HG02798 (cell line): ENCODE results near the gene EPB41L4A.

Source experiments
- ATAC-seq: cut with Tn5 transposase; IDR thresholded peaks from one replicate; pipeline ENCODE4 v1.9.1; 2021; ENCODE audit warnings: mild to moderate bottlenecking; ENCODE audit not compliant: unreplicated experiment, poor library complexity

The EPB41L4A gene

DNA sequence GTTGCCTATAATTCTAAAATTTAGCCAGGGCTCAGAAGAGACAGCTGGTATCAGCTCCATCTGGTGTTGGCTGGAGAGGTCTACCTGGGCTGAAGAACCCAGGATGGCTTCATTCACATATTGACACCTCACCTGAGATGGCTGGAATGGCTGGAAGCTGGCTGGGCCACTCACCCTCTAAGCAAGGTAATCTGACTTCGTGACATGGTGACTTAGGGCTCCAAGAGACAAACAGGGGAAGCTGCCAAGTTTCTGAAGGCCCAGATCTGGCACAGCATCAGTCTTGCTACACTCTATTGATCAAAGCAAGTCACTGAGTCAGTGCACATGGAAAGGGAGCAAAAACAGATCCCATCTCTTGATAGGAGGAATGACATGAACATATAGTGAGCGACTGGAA is 102.3 kb downstream of the EPB41L4A start:
- no peak for ATAC-seq

DNA sequence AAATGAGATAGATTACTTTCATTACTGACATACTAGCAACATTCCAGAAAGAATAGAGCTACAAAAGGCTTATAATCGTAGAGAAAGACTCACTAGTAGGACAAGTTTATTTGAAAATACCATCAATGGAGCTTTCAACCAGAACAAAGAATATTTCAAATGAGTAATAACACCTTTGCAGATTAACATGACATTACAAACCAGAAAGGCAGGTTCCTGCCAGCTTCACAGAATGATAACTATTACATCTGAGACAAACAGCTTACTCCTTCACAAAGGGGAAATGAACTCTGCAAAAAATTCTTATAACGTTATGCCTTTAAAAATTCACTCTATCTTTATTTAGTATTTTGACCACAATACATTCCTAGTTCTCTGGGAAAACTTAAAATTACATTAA is 103.1 kb downstream of the EPB41L4A start:
- no peak for ATAC-seq

DNA sequence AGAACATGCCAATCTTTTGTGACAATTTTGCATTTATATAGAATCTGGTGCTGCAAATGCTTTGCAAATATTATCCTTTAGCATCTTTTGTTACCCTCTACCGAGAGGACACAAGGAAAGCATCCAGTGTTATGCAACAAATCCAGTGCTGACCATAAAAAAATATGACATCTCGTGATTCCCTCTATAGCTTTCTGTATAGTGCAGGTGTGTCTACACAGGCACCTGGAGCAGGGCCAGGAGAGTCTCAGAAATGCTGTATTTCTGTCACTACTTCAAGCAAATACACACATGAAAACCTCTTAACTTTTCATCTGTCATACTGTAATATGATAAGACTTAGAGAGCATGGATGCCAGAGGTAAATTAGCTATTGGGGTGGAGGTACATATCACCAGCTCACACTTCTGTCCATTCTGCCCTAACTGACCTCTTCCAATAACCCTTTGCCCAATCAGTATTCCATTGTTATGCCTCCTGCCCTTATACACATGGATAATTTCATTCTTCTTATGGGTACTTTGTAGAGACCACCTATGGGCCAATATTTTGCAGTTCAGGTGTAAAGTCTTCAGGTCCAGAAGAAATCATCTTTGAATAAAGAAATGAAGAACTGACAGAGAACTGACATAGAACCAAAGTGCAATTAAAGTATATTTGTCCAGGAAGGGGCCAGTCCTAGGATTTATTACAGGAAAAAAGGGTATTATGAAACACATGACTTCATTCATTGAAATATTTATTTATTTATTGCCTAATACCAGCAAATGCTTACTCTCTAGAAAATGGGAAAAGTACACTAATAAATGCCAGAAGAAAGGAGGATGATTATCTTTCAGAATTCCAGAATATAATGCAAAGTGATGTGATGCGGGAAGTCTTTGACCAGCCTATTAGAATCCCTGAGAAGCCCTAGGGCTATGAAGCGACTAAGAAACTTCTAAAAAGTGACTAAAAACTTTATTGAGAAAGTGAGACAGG is 106.5 kb downstream of the EPB41L4A start:
- no peak for ATAC-seq

DNA sequence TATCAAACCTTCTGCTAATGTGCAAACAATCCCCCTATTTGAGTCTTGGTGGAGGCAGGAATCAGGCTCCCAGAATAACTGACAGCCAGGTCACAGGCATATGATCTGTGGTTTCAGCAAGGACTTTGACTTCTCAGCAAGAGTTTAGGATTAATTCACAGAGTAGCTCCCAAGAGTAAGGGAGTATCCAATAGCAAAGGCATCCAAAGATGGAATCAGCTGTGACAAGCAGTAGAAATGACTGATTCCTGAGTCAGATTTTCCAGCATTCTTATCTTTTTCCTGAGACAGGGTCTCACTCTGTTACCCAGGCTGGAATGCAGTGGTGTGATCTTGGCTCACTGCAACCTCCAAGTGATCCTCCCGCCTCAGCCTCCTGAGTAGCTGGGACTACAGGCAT is 108.3 kb downstream of the EPB41L4A start:
- ATAC-seq, result no peak

DNA sequence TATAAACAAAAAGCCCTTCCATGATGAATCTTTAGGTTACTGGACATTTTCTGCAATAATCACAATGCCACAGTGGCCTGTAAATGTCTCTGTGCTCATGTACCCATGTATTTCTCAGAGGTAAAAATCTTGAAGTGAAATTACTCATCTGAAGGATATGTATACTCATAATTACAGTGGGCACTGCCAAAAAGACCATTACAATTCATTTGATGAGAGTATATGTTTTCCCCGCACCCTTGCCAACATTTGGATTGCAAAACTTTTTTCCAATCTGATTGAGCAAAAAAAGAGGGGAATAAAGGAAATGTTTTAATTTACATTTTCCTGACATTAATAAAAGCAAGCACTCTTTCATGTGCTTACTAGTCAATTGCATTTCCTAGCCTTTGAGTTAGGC is 110.5 kb downstream of the EPB41L4A start:
- no peak for ATAC-seq

DNA sequence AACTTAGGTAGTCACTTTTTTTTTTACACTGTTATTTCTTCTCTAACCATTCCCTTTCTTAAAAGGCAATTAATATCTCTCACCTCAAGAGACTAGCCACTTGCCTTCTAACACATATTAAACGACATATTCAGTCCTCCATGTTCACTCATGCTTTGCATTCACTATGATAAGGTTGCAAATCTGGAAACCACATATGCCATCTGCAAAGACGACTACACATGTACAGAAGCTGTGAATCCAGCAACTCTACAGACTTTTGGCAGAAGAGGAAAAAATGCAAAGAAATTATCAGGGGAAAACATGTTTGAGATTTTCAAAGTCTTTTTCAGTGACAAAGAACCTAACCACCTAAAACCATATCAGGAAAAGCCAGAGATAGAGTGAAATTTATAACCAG is 112.1 kb downstream of the EPB41L4A start:
- ATAC-seq, result no peak

DNA sequence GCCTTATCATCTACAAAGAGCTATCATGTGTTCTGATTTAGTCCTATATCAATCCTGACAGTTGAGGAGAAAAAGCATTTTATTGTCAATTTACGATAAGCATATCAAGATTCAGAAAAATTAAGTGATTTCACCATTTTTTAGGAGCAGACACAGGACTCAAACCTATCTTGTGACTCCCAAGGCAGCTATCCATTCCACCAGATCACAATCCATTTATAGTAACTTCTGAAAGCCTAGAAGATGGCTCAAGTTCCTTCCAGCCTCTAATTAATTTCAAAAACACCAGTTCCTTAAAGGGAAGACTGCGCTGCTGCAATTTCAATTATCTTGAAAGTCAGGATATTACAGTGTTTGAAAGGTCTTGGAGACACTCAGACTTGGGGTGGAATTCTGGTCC is 114.3 kb downstream of the EPB41L4A start:
- no peak for ATAC-seq

DNA sequence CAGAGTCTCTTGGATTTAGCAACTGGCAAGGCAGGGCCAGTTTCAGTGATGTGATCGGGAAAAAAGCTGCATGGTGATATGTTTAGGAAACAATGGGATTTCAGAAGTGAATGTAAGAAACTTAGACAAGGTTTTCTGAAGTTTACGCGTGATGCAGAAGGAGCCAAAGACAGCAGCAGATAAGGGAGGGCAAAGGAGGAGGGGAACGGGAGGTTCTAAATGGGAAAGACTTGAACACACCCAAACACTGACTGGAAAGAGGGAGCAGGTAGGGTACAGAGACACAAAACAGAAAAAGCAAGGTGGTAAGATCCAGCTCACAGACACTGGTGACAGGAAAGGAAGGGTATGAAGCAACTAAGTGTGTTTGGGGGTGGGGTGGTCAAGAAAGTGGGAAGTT is 115.4 kb downstream of the EPB41L4A start:
- no peak for ATAC-seq

DNA sequence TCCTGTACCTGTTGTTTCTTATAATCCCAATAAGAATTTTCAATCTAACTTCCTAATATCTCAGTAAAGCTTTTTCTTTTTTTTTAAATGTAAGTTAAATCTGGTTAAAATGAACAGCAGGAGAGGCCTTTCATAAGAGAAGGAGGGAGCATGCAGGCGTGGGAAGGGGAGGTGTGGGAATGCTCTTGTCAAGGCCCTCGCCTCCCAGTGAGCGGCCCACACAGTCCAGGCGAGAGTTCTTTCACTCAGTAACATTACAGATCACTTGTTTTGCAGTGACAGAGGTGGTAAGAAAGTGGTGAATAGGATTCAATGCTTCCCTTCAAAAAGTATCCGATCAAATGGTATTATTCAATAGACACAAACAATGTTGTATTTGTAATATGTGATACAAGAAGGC is 125.0 kb downstream of the EPB41L4A start:
- no peak for ATAC-seq

DNA sequence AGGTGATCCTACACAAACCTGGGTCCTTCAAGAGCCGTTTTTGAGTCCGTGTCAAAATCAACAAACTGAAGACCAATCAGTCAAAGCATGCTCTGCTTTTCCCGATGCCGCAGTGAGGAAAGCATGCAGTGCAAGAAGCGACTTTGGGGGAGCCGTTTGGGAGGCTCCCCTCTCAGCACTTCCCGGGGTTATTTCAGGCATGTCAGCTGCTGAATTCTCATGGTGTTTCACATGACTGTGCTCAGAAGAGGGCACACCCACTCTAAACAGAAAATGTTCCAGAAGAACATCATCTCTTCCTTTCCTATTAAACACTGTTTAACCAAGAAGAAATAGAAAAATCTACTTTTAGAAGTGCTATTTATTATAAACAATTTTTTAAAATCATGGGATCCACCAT is 125.5 kb downstream of the EPB41L4A start:
- no peak for ATAC-seq

DNA sequence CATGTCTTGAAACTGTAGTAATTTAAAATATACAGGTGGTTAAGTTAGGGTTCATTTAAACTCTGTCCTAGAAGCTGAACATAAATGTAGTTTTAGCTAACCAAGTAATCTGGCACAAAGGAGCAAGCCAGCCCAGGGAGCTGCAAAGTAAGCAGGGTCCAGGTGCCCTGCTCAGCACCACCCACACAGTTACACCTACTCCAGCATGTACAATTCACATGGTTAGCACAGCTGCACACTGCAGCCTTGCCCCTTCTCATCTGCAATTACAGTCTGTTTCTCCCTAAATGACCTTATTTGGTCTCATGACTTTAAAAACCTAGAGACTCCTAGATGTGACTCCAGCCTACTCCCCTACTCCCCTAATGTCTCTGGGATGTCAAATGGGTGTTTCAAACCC is 128.4 kb downstream of the EPB41L4A start:
- ATAC-seq, result no peak

DNA sequence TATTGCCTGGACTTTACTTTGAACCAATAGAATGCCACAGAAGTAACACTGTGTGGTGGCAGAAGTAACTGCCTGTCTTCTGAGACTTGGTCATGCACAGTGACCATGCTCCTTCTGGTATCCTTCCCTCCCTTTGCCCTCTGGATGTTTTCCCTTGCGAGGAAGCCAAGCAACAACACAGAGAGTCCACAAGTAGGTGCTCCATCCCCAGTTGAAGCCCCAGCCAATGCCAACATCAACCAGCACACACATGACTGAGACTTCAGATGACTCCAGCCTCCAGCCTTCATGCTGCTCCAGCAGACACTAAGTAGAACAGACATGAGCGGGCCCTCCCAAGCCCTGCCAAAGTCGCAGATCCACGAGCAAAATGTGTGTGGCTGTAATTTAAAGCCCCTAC is 129.6 kb downstream of the EPB41L4A start:
- ATAC-seq, result no peak

DNA sequence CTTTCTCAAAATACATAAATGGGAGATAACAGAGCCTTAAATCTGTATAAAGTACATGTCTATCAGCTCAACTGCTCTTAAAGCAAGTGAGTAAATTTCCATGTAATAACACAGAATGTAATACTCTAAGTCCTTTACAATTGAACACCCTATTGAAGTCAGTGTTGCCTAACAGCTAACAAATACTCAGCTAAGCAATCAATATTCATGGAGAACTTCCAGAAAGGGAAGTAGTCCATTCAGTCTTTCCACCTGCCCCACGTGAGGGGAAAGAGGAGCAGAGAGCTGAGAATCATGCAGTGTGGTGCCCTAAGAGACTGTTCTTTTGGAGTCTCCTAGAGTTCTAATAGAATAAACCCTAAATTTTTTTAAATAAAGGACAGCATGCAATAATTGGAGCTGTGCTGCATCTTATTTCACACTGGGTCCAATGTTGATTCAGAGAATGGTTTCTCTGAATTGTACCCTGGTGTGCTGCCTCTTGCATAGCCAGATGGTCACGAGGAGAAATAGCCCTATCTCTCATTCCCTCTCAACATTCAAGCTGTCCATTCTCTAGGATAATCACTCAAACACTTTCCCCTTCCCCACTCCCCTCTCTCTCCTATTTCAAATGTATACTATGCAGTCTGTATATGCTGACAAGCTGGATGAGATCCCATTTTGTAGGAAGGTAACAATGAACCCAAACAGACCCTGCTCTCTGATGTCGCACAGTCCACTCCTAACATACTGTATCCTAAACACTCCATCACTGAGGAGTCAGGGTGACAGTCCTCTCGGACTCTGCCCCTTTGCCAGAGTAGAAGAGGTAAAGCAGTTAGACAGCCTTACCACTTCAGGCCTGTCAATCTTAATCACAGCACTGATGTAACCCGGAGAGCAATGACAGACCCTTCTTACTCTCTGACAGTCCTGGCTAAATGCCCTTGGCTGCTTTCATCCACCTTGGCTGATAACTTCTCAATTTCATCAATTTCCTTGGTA is 134.8 kb downstream of the EPB41L4A start:
- ATAC-seq, result no peak

DNA sequence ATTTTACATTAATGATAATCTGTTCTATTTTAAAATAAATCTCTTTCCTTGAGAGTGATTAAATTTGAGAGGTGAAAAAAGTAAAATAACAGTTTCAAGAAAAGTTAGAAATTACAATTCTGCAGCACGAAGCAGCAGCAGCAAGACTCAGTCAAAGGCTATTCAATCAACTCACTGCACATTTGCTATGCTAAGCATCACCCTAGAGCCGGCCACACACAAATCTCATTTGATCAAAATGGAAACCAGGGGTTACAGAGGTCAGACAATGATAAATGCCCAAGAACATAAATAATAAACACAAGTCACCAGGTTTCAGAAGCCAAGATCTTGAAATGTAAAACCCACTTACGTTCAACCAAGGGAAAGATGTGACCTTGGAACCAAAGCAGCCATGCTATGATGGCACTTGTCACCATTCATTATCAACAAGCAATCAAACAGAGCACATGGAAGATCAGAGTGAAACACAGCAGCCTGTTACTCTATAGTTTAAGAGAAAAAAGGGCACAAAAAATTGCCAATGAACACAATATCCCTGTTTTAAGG is 136.0 kb downstream of the EPB41L4A start:
- no peak for ATAC-seq

DNA sequence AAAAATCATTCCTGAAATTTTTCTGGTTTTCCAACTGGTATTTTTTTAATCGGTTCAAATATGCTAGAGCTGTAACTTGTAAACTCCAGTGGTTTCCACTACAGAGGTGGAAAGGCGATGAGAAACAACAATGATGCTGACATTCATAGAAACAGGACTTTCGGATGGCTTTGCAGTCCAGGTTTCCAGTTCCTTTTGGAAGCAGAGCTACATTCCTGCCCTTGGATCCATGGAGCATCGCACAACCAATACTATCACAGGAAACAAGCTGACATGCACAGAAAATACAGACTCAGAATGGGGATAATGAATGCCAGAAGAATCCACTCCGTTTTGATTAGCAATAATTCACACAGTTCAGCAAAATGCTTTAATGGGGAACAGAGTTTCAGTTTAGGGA is 140.0 kb downstream of the EPB41L4A start:
- no peak for ATAC-seq

DNA sequence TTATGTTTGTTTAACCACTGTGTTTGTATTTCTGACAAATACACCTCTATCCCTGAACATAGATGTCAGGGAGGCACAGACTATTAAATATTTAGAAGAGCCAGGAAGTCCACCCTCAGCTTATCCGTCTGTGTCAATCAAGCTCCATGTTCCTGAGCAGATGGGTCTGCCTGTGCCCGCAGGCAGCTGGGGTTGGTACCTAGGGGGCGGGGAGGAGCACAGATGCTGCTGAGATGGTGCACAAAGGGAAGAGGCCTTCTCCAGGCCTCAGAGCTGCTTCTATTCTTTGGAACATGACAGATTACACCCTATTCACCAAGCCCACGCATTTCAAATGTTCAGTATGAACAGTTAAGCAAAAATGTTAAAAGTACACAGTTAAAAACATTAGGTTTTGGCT is 142.1 kb downstream of the EPB41L4A start:
- ATAC-seq, result no peak

DNA sequence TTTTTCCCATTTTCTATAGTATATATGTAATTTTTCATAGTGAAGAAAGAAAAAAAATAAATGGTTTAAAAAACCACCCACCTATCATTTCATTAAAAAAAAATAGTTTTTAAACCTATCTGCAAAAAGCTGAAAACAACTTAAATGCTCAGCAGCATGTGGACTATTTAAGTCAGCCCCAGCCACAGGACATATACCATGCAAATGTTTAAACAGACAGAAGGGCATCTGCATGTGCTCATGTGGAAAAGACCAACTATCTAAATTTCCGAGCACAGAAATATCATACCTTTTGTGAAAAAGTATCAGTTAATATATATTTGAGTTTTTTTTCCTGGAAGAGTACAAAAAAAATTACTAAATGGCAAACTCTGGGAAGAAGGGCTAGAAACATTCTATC is 143.4 kb downstream of the EPB41L4A start:
- ATAC-seq, result no peak

DNA sequence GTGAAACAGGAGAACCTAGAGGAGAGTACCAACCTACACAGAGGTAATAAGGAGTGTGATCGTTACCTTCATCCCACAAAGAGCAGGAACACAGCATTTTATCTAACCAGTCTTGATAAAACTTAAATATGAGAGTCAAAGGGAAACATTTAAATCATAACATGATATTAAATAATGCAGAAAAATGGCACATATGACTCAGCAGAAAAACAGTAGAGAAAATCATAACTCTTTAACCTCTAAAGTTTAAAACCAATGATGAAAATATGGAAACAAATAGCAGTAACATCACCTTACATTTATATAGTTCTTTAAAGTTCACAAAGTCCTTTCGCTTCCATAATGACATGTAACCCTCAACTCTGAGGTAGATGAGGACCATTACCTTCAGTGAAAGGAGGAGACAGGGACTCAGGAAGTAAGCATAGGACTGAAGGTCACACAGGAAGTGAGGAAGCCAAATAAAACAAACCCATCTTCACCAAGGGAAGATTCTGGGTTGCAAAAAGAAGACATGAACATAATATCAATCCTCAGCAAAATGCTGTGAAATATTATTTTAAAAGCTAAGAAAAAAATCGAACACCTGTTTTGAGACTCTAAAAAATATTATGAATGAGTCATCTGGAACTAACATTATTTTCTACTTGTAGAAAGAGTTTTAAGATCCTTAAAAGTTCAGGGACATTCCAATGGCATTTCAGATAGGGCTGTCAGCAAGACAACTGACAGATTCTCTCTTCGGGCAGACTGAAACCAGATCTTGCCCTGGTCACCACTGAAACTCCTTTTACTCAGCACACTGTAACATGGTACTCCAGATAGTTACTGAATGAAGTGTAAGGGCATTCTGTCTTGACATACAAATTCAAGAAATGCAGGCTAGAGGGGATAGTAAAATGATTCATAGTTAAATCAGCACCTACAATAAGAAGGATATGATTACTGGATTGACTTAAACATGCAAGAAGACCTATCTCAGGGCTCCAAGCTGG is 148.5 kb downstream of the EPB41L4A start:
- ATAC-seq, result peak; percentile 70

DNA sequence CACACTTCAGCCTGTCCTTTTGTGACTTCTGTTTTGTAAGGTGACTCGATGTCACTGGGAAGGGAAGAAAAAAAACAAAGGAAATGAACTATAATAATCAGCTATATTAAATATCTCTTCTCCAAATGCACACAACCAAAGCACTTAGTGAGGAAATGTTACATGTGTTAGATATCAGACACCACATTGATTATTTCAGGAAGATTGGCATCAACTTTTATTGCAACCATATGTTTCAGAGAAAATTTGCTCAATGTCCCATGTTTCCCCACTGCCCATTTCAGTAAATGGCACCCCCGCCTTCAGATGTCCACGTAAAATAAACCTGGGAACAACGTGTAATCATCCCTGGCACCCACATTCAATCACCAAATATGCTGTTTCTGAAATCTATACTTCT is 151.8 kb downstream of the EPB41L4A start:
- no peak for ATAC-seq

DNA sequence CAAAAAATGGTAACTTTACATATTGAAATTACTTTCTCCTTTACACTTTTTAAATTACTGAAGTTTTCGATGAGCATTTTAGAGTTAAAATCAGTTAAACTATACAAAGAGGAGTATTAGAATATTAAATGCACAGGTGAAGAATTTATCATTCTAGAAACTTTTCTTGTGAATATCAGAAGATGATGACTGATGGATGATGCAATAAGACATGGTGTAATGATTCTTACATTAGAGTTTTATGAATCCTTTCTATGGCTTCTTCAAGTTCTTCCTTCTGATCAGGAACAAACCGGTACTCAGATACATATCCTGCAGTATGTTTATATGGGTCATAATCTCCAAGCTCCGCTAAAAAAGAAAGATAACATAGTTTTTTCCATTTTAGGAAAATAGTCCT is 154.4 kb downstream of the EPB41L4A start:
- ATAC-seq, result no peak
